Activated T-cell treated with anti-CD3 and anti-CD28 coated beads, Interleukin-2, amount 50 U/mL, for 24 hours (primary cell): ENCODE measurements around the gene MIB2.

Source experiments
- DNase-seq: peaks from one replicate; pipeline ENCODE4 v3.0.0-alpha.2; 2020
- H3K27ac Mint-ChIP-seq: 2 replicates; pipeline ENCODE4 v1.8.0; 2020; ENCODE audit warnings: mild to moderate bottlenecking, mixed read lengths
- H3K27me3 Mint-ChIP-seq: 2 replicates; pipeline ENCODE4 v1.8.0; 2020; ENCODE audit warnings: mixed read lengths
- H3K36me3 Mint-ChIP-seq: 2 replicates; pipeline ENCODE4 v1.8.0; 2020; ENCODE audit warnings: low read depth, mixed read lengths
- H3K4me1 Mint-ChIP-seq: 2 replicates; pipeline ENCODE4 v1.8.0; 2020; ENCODE audit warnings: low read depth, mixed read lengths
- H3K4me3 Mint-ChIP-seq: 2 replicates; pipeline ENCODE4 v1.8.0; 2020; ENCODE audit warnings: mild to moderate bottlenecking, moderate library complexity, mixed read lengths
- H3K9me3 Mint-ChIP-seq: 2 replicates; pipeline ENCODE4 v1.8.0; 2020; ENCODE audit warnings: mixed read lengths

MIB2 gene

GRCh38 chr1:1615256-1616044 lies at the start of gene MIB2:
TSS of gene MIB2 (plus strand) at chr1:1615500. CDS start at chr1:1623453, 7,953 bp downstream.
- peaks cover 36% of the 10 kb centered on the region for H3K4me1 Mint-ChIP-seq
- DNase-seq: peak; percentile 98
- peak within 1 kb of the TSS; percentile 90 for H3K4me3 Mint-ChIP-seq
- H3K27me3 Mint-ChIP-seq: no peaks in the 10 kb centered on the region
- peaks cover 26% of the 10 kb centered on the region for H3K36me3 Mint-ChIP-seq
- H3K9me3 Mint-ChIP-seq: no peaks in the 10 kb centered on the region
- peak within 1 kb of the TSS; percentile 96 for H3K27ac Mint-ChIP-seq

GRCh38 chr1:1567152-1567875 lies 48.0 kb upstream of the MIB2 start:
- Mint-ChIP-seq H3K27ac (peak overlapping the region; percentile 80), H3K36me3 (peaks cover 88% of the 10 kb centered on the region), H3K4me3 (no peak overlapping the region), H3K9me3 (no peaks in the 10 kb centered on the region), H3K27me3 (no peaks in the 10 kb centered on the region), H3K4me1 (peaks cover 47% of the 10 kb centered on the region)
- DNase-seq: no peak

GRCh38 chr1:1567891-1568291 lies 47.4 kb upstream of the MIB2 start:
- Mint-ChIP-seq H3K27me3 (no peaks in the 10 kb centered on the region), H3K9me3 (no peaks in the 10 kb centered on the region), H3K4me3 (no peak overlapping the region), H3K36me3 (peaks cover 87% of the 10 kb centered on the region), H3K4me1 (peaks cover 51% of the 10 kb centered on the region), H3K27ac (peak overlapping the region; percentile 80)
- no peak for DNase-seq

GRCh38 chr1:1569341-1569740 lies 46.0 kb upstream of the MIB2 start:
- DNase-seq: no peak
- peaks cover 54% of the 10 kb centered on the region for H3K4me1 Mint-ChIP-seq
- no peak overlapping the region for H3K4me3 Mint-ChIP-seq
- H3K36me3 Mint-ChIP-seq: peaks cover 84% of the 10 kb centered on the region
- H3K9me3 Mint-ChIP-seq: no peaks in the 10 kb centered on the region
- no peaks in the 10 kb centered on the region for H3K27me3 Mint-ChIP-seq
- peak overlapping the region; percentile 84 for H3K27ac Mint-ChIP-seq

GRCh38 chr1:1573843-1574720 lies 41.2 kb upstream of the MIB2 start:
- peak overlapping the region; percentile 97 for H3K27ac Mint-ChIP-seq
- H3K27me3 Mint-ChIP-seq: no peaks in the 10 kb centered on the region
- H3K36me3 Mint-ChIP-seq: peaks cover 48% of the 10 kb centered on the region
- DNase-seq: no peak
- no peaks in the 10 kb centered on the region for H3K9me3 Mint-ChIP-seq
- H3K4me3 Mint-ChIP-seq: peak overlapping the region; percentile 96
- H3K4me1 Mint-ChIP-seq: peaks cover 43% of the 10 kb centered on the region

GRCh38 chr1:1574721-1575537 lies 40.4 kb upstream of the MIB2 start, which contains the start of gene SSU72:
TSS of gene SSU72 (minus strand) at chr1:1574863. CDS start at chr1:1574557, 306 bp downstream.
- H3K36me3 Mint-ChIP-seq: peaks cover 40% of the 10 kb centered on the region

GRCh38 chr1:1577367-1578011 lies 37.8 kb upstream of the MIB2 start:
- no peak overlapping the region for H3K27ac Mint-ChIP-seq
- DNase-seq: no peak
- peaks cover 21% of the 10 kb centered on the region for H3K36me3 Mint-ChIP-seq
- H3K4me3 Mint-ChIP-seq: no peak overlapping the region
- no peaks in the 10 kb centered on the region for H3K9me3 Mint-ChIP-seq
- H3K27me3 Mint-ChIP-seq: peaks cover 9% of the 10 kb centered on the region
- peaks cover 17% of the 10 kb centered on the region for H3K4me1 Mint-ChIP-seq

More at GRCh38 chr1:1574721-1575537, 40.4 kb upstream of the MIB2 start, which contains the start of gene SSU72:
- Mint-ChIP-seq H3K4me3 (peak within 1 kb of the TSS; percentile 97), H3K9me3 (no peaks in the 10 kb centered on the region), H3K27ac (peak within 1 kb of the TSS; percentile 99), H3K4me1 (peaks cover 34% of the 10 kb centered on the region), H3K27me3 (no peaks in the 10 kb centered on the region)
- DNase-seq: peak; percentile 95

- no peak overlapping the region for H3K27ac Mint-ChIP-seq
- DNase-seq: no peak
- peaks cover 10% of the 10 kb centered on the region for H3K27me3 Mint-ChIP-seq
- no peak overlapping the region for H3K4me3 Mint-ChIP-seq
- no peaks in the 10 kb centered on the region for H3K9me3 Mint-ChIP-seq
- peaks cover 14% of the 10 kb centered on the region for H3K4me1 Mint-ChIP-seq
- peaks cover 12% of the 10 kb centered on the region for H3K36me3 Mint-ChIP-seq
Measured at GRCh38 chr1:1578371-1578940, 36.8 kb upstream of the MIB2 start.

GRCh38 chr1:1582585-1583346 lies 32.5 kb upstream of the MIB2 start:
- no peak for DNase-seq
- no peaks in the 10 kb centered on the region for H3K9me3 Mint-ChIP-seq
- no peaks in the 10 kb centered on the region for H3K36me3 Mint-ChIP-seq
- H3K27me3 Mint-ChIP-seq: peaks cover 15% of the 10 kb centered on the region
- H3K27ac Mint-ChIP-seq: no peak overlapping the region
- no peak overlapping the region for H3K4me3 Mint-ChIP-seq
- peaks cover 5% of the 10 kb centered on the region for H3K4me1 Mint-ChIP-seq

GRCh38 chr1:1583347-1584010 lies 31.8 kb upstream of the MIB2 start:
- Mint-ChIP-seq H3K36me3 (no peaks in the 10 kb centered on the region), H3K9me3 (no peaks in the 10 kb centered on the region), H3K4me1 (peaks cover 5% of the 10 kb centered on the region), H3K27me3 (peaks cover 16% of the 10 kb centered on the region), H3K4me3 (no peak overlapping the region), H3K27ac (no peak overlapping the region)
- no peak for DNase-seq

GRCh38 chr1:1591452-1591851 lies 23.8 kb upstream of the MIB2 start:
- no peak overlapping the region for H3K4me3 Mint-ChIP-seq
- no peaks in the 10 kb centered on the region for H3K4me1 Mint-ChIP-seq
- peaks cover 5% of the 10 kb centered on the region for H3K27me3 Mint-ChIP-seq
- no peaks in the 10 kb centered on the region for H3K36me3 Mint-ChIP-seq
- no peak for DNase-seq
- no peak overlapping the region for H3K27ac Mint-ChIP-seq
- no peaks in the 10 kb centered on the region for H3K9me3 Mint-ChIP-seq
